Muscle of arm (tissue), 12 donors: Measurements from ENCODE around the gene ACACB. TPM values are rescaled to one million over a fixed set of nuclear protein-coding genes. Genes with fewer than 3 reads are reported as not detected.

Experiments
- DNase-seq: peaks from one replicate; pipeline ENCODE4 v3.0.0-alpha.2; 2013
- polyA plus RNA-seq, 12 donors: library from polyadenylated mRNA; unstranded; fragments of 120-200 nt; gene quantifications; one replicate each; pipeline ENCODE4 v1.2.1, GENCODE V29; 2013; ENCODE audit not compliant: insufficient read length in 12 of 12

ACACB gene
- polyA plus RNA-seq, 12 donors, result 2.1 to 13.2 (median 8.0) TPM; not detected in 1

DNA sequence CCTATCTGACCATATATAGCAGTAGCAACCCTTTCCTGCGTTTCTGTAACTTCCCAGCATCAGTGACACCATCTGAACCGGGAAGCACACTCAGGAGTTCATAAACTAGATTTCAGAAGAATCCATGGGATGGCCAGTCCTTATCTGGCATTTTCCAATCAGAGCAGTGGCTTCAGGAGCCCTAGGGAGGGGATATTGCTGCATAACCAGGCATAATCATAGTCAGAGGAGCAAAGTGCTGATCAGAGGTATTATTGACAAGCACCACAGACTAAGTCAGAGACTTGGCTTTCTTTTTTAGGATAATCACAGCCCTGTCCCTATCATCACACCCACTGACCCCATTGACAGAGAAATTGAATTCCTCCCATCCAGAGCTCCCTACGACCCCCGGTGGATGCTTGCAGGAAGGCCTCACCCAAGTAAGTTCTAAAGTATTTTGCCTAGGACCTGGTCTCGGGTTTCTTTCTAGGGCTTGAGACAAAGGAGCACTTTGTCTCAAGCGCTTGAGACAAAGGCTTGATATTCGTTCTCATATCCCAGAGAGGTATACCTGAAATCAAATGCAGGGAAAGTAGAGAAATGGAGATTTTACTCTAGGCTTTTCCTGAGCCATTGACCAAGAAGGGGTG lies 137.6 kb downstream of the ACACB start:
- DNase-seq, result no peak

- DNase-seq, result no peak
Observed at GRCh38 chr12:109255377-109255776, 139.0 kb downstream of the ACACB start.

- DNase-seq, result no peak
Observed at GRCh38 chr12:109256011-109256410, 139.6 kb downstream of the ACACB start.

GRCh38 chr12:109258201-109258600 lies 141.8 kb downstream of the ACACB start:
- DNase-seq, result no peak

DNA sequence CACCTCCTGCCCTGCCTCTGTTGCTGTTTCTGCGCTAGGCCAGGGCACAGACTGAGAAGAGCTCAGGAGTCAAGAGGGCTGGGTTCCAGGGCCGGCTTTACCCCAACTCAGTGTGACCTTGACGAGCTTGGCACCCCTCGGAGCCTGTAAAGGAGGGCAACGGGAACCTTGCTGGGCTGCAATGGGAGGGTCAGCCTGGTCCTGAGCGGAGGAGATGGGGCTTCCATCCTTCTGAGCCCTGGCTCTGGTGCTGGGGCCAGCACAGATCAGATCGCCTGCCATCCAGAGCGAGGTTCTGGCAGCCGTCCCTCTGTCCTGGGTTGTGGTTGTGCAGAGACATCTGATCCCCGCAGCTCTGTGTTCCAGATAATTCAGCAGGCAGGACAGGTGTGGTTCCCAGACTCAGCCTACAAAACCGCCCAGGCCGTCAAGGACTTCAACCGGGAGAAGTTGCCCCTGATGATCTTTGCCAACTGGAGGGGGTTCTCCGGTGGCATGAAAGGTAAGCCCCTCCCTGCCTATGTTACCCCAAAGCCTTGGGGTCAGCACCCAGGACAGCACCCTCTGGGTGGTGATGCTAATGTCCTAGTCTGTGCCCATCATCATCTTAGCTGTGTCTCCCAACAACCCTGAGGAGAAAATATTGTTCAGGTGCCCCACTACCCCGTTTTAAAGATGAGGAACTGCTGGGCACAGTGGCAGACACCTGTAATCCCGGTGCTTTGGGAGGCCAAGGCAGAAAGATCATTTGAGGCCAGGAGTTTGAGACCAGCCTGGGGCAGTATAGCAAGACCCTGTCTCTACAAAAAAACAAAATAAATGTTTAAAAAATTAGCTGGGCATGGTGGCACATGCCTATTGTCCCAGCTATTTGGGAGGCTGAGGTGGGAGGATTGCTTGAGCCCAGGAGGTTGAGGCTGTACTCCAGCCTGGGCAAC lies 142.5 kb downstream of the ACACB start:
- no peak for DNase-seq

- DNase-seq, result no peak
Observed at GRCh38 chr12:109259545-109259895, 143.1 kb downstream of the ACACB start.

DNA sequence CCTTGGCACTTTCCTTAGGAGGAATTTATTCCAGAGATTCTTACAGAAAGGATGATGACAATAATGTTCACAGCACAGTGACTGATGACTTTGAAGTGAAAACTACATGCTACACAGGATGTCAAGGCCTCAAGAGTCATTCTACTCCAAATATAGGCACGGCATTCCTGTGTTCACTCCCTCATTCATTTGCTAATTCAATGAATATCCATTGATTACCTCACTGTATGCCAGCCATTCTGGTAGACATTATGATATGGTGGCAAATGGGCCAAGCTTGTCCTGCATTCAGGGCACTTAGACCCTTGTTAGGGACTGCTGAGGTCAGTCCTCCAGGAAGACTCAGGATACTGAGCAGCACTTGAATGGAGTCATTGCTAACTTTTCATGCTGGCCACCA lies 144.7 kb downstream of the ACACB start:
- no peak for DNase-seq

- DNase-seq, result no peak
Observed at GRCh38 chr12:109261939-109262338, 145.6 kb downstream of the ACACB start.

DNA sequence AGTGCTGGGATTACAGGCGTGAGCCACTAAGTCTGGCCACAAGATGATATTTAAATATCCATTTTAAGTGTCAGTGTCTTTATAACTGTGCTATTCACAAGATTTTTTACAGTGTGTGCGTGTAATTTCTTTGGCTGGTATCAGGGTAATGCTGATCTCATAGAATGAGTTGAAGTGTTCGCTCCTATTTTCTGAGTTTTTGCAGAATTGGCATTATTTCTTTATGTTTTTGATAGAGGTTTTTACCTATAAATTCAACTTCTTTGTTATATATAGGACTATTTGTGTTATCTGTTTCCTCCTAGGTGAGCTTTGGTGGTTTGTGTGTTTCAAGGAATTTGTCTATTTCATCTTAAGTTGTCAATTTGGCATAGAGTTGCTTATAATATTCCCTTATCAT lies 147.1 kb downstream of the ACACB start:
- DNase-seq, result no peak

DNA sequence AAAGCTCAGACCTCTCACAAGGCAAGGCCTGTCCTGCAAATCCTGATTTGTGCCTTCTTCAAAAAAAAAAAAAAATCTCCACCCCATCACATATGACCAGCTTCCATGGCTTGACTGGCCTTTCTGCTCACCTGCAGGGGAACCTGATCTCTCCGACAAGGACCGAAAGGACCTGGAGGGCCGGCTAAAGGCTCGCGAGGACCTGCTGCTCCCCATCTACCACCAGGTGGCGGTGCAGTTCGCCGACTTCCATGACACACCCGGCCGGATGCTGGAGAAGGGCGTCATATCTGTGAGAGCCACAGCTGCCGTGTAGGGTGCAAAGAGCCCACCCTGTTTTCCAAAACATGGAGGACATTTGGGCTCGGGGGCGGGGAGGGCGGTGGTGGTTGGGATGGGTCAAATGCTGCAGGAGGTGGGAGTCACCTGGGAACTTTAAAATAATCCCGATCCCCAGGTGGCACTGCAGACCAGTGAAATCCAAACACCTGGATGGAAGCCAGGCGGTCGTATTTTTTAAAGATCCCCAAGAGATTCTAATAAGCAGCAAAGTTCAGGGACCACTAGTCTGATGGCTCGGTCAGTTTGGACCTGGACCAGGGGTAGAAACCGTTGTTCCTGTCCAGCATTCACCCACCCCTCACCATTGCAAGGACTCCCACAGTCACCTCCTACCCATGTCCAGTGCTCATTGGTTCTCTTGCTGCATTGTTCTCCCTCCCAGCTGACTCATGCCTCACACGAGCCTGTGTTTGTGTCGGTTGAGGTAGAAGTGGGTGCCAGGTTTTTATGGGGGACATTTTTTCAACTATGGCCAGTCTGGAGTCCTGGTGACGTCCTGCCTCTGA lies 147.9 kb downstream of the ACACB start:
- peak; percentile 61 for DNase-seq

DNA sequence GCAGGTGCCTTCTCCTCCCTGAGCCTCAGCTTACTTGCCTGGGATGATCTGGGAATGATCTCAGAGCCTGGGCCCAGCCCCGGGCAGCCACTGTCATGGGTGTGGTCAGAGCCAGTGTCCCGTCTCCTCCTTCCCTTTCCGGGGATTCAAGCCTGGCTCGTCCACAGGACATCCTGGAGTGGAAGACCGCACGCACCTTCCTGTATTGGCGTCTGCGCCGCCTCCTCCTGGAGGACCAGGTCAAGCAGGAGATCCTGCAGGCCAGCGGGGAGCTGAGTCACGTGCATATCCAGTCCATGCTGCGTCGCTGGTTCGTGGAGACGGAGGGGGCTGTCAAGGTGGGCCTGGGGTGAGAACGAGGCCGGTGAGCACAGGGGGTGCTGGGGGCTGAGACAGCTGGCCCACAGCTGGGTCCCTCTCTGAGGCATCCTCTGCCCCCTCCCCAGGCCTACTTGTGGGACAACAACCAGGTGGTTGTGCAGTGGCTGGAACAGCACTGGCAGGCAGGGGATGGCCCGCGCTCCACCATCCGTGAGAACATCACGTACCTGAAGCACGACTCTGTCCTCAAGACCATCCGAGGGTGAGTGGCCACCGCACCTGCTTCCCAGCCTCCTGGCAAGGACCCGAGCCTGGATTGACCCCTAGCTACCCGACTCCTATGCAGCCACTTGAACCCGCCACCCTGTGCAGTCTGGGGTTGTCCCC lies 148.7 kb downstream of the ACACB start:
- no peak for DNase-seq

GRCh38 chr12:109266106-109266879 lies 149.9 kb downstream of the ACACB start:
- no peak for DNase-seq

- no peak for DNase-seq
Observed at GRCh38 chr12:109267361-109267760, 151.0 kb downstream of the ACACB start.

DNA sequence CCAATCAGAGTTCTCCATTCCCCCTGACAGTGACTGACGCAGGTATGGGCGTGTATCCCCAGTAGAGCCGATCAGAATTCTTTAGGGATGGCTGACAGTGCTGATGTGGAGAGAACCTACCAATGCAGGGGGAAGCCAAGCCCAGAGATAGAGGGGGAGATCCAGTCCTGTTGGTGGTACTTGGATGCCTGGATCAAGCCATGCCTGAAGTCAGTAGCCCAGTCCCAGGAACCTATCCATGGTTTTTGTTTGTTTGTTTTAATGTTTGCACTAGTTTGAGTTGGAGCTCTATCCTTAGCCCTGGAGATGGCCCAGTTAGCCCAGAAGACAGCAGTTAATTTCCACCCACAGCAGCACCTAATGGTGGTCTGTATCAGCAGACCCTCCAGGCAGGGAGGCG lies 152.5 kb downstream of the ACACB start:
- DNase-seq, result no peak

DNA sequence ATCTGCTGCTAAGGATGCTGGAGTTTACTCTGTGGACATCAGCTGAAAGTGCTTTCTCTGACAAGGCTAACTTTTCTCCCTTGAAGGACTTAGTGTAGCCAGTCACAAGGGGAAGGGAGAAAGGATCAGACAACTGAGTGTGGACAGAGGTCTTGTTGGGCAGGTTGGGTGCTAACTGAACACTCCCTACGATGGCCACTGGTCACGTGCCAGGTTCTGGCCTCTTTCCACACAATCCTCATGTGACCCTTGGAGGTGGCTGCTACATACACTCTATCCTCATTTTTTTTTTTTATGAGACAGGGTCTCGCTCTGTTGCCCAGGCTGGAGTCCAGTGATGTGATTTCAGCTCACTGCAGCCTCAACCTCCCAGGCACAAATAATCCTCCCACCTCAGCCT lies 153.0 kb downstream of the ACACB start:
- no peak for DNase-seq

DNA sequence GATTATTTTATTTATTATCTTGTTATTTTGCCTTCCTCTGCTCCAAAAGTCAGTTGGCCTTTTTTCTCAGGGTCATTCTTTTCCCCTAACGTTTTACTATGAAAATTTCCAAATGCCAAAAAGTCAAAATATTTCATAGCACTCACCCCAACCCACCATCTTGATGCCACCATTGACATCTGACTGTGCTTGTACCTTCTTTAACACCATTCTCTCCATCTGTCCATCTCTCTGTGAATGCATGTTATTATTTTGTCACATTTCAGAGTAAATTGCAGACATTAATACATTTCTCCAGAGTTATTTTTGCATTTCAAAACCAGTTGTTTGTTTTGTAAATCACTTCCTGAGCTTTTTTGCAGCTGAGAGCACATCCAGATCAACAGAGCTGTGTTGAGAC lies 154.1 kb downstream of the ACACB start:
- DNase-seq, result no peak

DNA sequence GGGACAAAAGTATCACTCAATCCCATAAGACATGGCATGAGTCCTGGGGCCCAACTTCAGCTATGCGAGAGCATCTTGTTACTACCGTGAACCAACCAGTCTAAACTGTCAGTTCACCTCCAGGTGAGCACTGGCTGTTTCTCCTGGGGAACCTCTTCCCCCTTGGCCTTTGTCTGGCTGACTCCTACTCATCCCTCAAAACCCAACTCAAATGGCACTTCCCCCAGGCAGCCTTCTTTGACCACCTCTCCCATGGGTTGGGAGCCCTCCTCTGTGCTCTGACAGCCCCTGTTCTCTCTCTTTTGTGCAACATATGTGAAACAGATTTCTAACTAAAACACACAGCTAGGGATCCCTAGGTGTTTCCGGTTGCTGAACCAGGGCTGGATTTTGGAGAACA lies 155.0 kb downstream of the ACACB start:
- DNase-seq, result no peak

- DNase-seq, result no peak
Observed at GRCh38 chr12:109273354-109273753, 157.0 kb downstream of the ACACB start.

DNA sequence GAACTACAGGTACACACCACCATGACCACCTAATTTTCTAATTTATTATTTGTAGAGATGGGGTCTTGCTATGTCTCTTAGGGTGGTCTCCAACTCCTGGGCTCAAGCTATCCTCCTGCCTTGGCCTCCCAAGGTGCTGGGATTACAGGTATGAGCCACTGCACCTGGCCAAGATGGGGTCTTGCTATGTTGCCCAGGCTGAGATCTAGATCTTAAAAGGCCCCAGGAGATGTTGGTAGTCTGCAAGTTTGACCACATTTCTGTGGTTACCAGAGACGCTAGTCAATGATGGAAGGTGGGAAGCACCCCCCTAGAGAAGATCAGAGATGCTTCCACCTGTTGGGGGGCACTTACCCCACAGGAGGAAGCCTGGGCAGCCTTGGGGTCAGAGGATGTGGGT lies 158.0 kb downstream of the ACACB start:
- DNase-seq, result no peak

DNA sequence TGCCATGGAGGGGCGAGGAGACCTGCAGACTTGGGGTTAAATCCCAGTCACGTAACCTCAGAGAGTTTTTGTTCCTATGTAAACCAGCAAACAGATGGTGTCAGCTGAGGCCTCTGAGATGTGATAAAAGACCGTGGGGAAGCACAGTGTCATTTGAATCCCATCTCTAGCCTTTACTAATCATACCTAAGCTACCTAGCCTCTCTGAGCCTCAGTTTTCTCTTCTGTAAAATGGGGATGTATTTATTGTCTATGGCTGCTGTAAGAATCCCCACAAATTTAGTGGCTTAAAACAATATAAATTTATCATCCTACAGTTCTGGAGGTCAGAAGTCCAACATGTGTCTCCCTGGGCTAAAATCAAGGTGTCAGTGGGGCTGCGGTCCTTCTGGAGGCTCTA lies 158.8 kb downstream of the ACACB start:
- DNase-seq, result no peak

DNA sequence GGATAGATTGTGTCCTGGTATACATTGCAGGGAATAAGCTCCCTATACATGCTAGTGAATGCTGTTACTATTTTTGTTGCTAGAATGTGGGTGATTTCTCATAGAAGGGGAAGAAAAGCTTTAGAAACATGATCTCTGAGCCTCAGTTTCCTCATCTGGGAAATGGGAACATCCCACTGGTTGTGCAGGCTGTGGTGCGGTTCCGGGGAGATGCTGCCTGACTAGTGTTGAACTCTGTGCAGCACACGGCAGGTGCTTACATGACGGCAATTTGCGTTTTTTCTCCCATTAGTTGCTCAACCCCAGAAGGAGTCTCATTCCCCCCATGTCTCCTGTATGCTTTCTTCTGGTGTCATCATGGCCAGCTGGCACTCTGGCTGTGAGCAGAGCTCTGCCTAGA lies 159.8 kb downstream of the ACACB start:
- no peak for DNase-seq
